ENCODE measurements around the gene CD55. TPM values are rescaled to one million over a fixed set of nuclear protein-coding genes. Genes with fewer than 3 reads are reported as not detected.

Gene CD55
- total RNA-seq, 1 experiment from 2014 or later, result 17.2 TPM

DNA sequence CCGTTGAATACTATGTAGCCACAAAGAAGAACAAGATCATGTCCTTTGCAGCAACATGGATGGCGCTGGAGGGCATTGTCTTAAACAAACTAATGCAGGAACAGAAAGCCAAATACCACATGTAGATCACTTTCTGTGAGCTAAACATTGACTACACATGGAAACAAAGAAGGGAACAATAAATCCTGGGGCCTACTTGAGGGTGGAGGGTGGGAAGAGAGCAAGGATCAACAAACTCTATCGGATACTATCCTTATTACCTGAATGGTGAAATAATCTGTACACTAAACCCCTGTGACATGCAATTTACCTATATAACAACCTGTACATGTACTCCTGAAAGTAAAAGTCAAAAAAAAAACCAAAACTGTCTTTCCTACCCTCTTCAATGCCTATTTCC, 40.8 kb upstream of the CD55 start:
- Mint-ChIP-seq H3K4me3 (no peak overlapping the region), H3K27ac (no peak overlapping the region), H3K27me3 (ENCODE audit: low read depth) (no peaks in the 10 kb centered on the region), H3K36me3 (no peaks in the 10 kb centered on the region), H3K4me1 (peaks cover 8% of the 10 kb centered on the region), H3K9me3 (no peaks in the 10 kb centered on the region)
- ChIA-PET CTCF (no interaction called here), POLR2A (no interaction called here)
- ATAC-seq, result no peak
- TF ChIP-seq FOXK1 (CRISPR knock-in tag; IDR thresholded peaks at IDR 0.05) (no peak), ZMAT4 (CRISPR knock-in tag; IDR thresholded peaks at IDR 0.05) (no peak), ZNF671 (CRISPR knock-in tag; IDR thresholded peaks at IDR 0.05) (no peak), ZNF232 (CRISPR knock-in tag; IDR thresholded peaks at IDR 0.05) (no peak), ATF3 (CRISPR knock-in tag; conservative IDR thresholded peaks at IDR 0.05) (no peak), CREB1 (CRISPR knock-in tag; IDR thresholded peaks at IDR 0.05) (no peak), ZNF423 (CRISPR knock-in tag; IDR thresholded peaks at IDR 0.05) (no peak), ATF1 (CRISPR knock-in tag; IDR thresholded peaks at IDR 0.05) (no peak), TEAD1 (CRISPR knock-in tag; IDR thresholded peaks at IDR 0.05) (no peak), NR2C2 (CRISPR knock-in tag; IDR thresholded peaks at IDR 0.05) (no peak), CREM (CRISPR knock-in tag; IDR thresholded peaks at IDR 0.05) (no peak), MXD4 (CRISPR knock-in tag; IDR thresholded peaks at IDR 0.05; ENCODE audit: borderline replicate concordance) (no peak), ZNF317 (CRISPR knock-in tag; IDR thresholded peaks at IDR 0.05; ENCODE audit: borderline replicate concordance, low read depth) (no peak), E2F1 (CRISPR knock-in tag; IDR thresholded peaks at IDR 0.05) (no peak), SP1 (CRISPR knock-in tag; conservative IDR thresholded peaks at IDR 0.05) (no peak), NFYB (CRISPR knock-in tag; conservative IDR thresholded peaks at IDR 0.05; ENCODE audit: low read depth) (no peak), ZNF138 (CRISPR knock-in tag; conservative IDR thresholded peaks at IDR 0.05) (no peak)
- TF ChIP-seq, protein P1, sequence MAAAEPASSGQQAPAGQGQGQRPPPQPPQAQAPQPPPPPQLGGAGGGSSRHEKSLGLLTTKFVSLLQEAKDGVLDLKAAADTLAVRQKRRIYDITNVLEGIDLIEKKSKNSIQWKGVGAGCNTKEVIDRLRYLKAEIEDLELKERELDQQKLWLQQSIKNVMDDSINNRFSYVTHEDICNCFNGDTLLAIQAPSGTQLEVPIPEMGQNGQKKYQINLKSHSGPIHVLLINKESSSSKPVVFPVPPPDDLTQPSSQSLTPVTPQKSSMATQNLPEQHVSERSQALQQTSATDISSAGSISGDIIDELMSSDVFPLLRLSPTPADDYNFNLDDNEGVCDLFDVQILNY (CRISPR knock-in tag; IDR thresholded peaks at IDR 0.05), result no peak
- DNase-seq (ENCODE audit: low spot score), result no peak

DNA sequence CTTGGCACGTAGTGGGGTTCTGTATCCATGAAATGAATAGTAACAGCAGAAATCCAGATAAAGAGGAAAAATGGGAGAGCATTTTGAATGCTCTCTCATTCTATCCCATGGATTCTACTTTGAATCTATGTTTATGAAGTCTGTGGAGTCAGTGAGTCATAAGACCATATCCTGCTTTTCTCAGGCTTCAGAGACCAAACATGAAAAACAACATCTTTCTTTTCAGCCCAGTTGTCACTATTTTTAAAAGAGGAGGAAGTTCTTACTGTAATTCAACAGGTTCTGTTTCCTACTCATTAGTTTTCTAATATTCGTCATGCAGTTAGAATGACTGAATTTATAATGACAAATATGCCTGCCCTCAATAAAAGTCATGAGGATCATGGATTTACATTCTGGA, 39.4 kb upstream of the CD55 start:
- Mint-ChIP-seq H3K4me1 (peaks cover 14% of the 10 kb centered on the region), H3K4me3 (no peak overlapping the region), H3K27me3 (ENCODE audit: low read depth) (no peaks in the 10 kb centered on the region), H3K9me3 (no peaks in the 10 kb centered on the region), H3K27ac (no peak overlapping the region), H3K36me3 (no peaks in the 10 kb centered on the region)
- no peak for ATAC-seq
- CTCF ChIA-PET, result no interaction called here
- no peak for DNase-seq (ENCODE audit: low spot score)
- POLR2A ChIA-PET, result no interaction called here
- TF ChIP-seq ZNF121 (CRISPR knock-in tag; IDR thresholded peaks at IDR 0.05) (no peak), CREM (CRISPR knock-in tag; IDR thresholded peaks at IDR 0.05) (no peak), FOXJ3 (CRISPR knock-in tag; IDR thresholded peaks at IDR 0.05; ENCODE audit: borderline replicate concordance) (no peak)
- TF ChIP-seq, protein P2, sequence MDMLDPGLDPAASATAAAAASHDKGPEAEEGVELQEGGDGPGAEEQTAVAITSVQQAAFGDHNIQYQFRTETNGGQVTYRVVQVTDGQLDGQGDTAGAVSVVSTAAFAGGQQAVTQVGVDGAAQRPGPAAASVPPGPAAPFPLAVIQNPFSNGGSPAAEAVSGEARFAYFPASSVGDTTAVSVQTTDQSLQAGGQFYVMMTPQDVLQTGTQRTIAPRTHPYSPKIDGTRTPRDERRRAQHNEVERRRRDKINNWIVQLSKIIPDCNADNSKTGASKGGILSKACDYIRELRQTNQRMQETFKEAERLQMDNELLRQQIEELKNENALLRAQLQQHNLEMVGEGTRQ (CRISPR knock-in tag; IDR thresholded peaks at IDR 0.05), result no peak

Measured in WTC11 (cell line).